Activated naive CD8-positive, alpha-beta T cell treated with anti-CD3 and anti-CD28 coated beads, Interleukin-2, amount 10 ng/mL, durations not matched to agents 7 days and 5 days (primary cell): ENCODE results near the gene PROP1. TPM values are rescaled to one million over a fixed set of nuclear protein-coding genes. Genes with fewer than 3 reads are reported as not detected.
A peak's percentile ranks its signal among the peaks of the same experiment; 100 is the strongest.
"Not testable (repeated sequence)": the region's sequence is repeated elsewhere in the genome, so short reads cannot be mapped to it uniquely, and the experiment has no call there.

Experiments used
- ATAC-seq: fragments of 150-1000 bp; cut with Tn5 transposase; one replicate; pipeline ENCODE4 v1.10.0; 2021; ENCODE audit warnings: low read depth, moderate library complexity
- POLR2A ChIA-PET: fragments of 350-600 bp; sonication (Branson Sonifier 250); formaldehyde crosslinking; loops from one replicate; lab custom pipeline; 2021; ENCODE audit warnings: antibody characterized with exemption; lab: Charles Lee
- DNase-seq: peaks from one replicate; pipeline ENCODE4 v3.0.0; 2021
- H3K27ac Mint-ChIP-seq: one replicate; pipeline ENCODE4 v1.8.0; 2022; ENCODE audit warnings: mild to moderate bottlenecking, mixed read lengths
- H3K27me3 Mint-ChIP-seq: one replicate; pipeline ENCODE4 v1.8.0; 2022; ENCODE audit warnings: mild to moderate bottlenecking, moderate library complexity, mixed read lengths
- H3K36me3 Mint-ChIP-seq: one replicate; pipeline ENCODE4 v1.8.0; 2021; ENCODE audit warnings: mild to moderate bottlenecking, mixed read lengths
- H3K4me1 Mint-ChIP-seq: one replicate; pipeline ENCODE4 v1.8.0; 2021; ENCODE audit warnings: mixed read lengths
- H3K4me3 Mint-ChIP-seq: one replicate; pipeline ENCODE4 v1.8.0; 2022; ENCODE audit warnings: mild to moderate bottlenecking, moderate library complexity, mixed read lengths
- H3K9me3 Mint-ChIP-seq: one replicate; pipeline ENCODE4 v1.8.0; 2021; ENCODE audit warnings: mixed read lengths
- total RNA-seq, 2 experiments: library from RNA; stranded (reverse); gene quantifications; one replicate each; pipeline ENCODE4 v1.2.3, GENCODE V29; 2021

Gene PROP1
- total RNA-seq, 2 experiments from 2014 or later = not detected

DNA sequence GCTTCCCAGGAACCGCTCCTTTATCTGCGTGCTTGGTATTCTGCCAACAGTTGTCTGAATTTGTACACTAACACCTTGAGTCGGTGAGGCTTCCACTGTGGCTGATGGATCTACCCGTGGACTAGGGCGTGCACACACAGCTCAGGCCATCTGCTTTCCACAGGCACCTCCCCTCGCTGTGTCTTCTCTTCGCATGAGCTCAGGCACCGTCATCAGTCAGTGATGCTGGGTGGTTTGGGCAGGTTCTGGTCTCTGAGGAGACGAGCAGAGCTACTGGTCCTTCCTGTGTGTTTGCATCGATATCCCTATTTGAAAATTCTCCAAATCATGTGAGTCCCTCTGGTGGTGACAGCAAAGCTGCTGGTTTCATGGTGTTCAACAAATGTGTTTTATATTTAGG, 48.1 kb downstream of the PROP1 start:
- H3K27me3 Mint-ChIP-seq, POLR2A ChIA-PET, DNase-seq, H3K36me3 Mint-ChIP-seq, H3K4me3 Mint-ChIP-seq, ATAC-seq, H3K27ac Mint-ChIP-seq, H3K4me1 Mint-ChIP-seq, H3K9me3 Mint-ChIP-seq: not testable (repeated sequence)

DNA sequence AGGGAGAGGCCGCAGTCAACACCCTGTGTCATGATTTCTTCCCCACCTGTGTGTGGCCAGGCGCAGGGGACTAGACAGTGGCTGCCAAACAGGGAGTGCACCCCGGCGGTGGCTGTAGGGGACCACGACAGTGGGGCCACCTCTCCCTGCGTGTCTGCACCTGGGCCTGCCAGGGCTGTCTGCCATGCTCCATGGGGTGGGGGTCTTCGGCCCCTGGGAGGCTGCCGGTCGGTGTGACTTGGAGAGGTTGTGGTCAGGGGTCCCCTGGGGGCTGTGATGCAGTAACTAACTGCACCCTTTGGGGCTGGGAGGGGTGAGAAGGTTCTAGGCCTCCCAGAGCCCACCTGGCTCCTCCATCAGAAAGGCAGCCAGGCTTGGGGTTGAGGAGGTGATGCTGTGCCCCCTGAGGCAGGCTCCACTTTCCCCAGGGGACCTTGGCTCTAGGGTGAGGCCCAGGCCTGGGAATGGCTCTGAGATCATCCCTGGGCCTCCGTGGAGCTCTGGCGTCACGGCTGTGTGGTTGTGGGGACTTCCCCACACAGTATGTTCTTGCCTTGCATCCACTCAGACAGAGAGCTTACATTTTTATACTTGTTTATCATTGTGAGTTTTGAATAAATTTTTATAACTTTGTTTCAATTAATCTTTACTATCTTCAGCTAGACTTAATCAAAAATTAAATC, 50.3 kb downstream of the PROP1 start:
- peak overlapping the region; percentile 58 for H3K4me3 Mint-ChIP-seq
- H3K27me3 Mint-ChIP-seq, H3K4me1 Mint-ChIP-seq, POLR2A ChIA-PET, H3K36me3 Mint-ChIP-seq, H3K9me3 Mint-ChIP-seq: not testable (repeated sequence)
- ATAC-seq (peak; percentile 40), DNase-seq (peak; percentile 48)
- H3K27ac Mint-ChIP-seq = peak overlapping the region; percentile 87

DNA sequence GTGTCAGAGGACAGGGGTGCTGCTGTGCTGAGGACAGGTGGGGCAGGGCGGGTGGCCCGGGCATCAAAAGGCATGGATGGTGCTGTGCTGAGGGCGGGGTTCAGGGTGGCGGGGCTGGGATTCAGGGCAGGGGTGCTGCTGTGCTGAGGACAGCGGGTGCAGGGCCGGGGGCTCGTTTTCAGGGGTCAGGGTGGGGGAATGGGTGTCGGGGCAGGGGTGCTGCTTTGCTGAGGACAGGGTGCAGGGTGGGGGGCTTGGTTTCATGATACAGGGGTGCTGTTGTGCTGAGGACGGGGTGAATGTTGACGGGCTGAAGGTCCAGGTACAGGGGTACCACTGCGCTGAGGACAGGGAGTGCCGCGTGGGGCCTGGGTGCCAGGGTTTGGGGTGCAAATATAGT, 50.9 kb downstream of the PROP1 start:
- H3K36me3 Mint-ChIP-seq, H3K9me3 Mint-ChIP-seq, POLR2A ChIA-PET, DNase-seq, H3K4me1 Mint-ChIP-seq, ATAC-seq, H3K27me3 Mint-ChIP-seq: not testable (repeated sequence)
- peak overlapping the region; percentile 87 for H3K27ac Mint-ChIP-seq
- peak overlapping the region; percentile 58 for H3K4me3 Mint-ChIP-seq

DNA sequence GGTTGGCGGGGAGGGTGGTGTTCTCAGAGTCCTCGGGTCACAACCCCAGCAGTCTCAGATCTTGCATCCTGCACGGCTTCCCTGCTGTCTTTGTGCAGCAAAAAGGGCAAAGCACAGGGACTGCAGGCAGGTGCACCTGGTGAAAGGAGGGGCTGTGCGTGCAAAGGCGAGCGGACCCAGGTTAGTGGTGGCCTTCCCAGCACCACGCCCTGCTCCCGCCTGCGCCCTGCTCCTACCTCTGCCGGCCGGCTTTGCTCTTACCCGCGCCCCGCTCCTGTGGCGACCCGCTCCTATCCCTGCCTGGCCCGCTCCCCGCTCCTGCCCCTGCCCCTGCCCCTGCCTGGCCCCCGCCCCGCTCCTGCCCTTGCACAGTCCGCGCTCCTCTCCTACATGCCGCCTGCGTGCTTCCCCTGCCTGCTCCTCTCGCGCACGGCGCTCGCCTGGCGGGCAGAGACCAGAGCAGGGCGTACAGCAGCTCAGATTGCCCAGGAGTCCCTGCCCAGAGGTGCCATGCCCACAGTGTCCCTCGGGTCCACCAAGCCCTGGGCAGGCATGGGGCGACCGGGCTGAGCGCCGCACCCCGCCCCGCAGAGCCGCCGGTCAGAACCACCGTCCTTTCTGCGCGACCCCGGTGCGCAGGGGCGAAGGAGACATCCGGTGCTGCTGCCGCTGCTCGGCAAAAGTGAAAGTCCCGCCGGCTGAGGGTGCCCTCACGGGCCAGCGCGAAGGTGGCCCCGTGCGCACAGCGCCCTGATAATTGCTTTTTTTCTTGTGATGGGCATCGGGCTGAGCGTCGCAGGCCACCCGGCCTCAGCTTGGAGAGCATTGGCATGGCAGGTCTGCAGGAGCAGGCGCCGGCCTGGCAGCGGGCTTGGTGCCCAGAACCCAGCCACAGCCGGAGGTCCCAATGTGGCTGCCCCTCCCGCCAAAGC, 52.0 kb downstream of the PROP1 start:
- H3K27ac Mint-ChIP-seq = peak overlapping the region; percentile 79
- H3K36me3 Mint-ChIP-seq, H3K9me3 Mint-ChIP-seq, POLR2A ChIA-PET, H3K4me1 Mint-ChIP-seq, H3K27me3 Mint-ChIP-seq: not testable (repeated sequence)
- DNase-seq (peak; percentile 75), ATAC-seq (peak; percentile 85)
- peak overlapping the region; percentile 80 for H3K4me3 Mint-ChIP-seq

DNA sequence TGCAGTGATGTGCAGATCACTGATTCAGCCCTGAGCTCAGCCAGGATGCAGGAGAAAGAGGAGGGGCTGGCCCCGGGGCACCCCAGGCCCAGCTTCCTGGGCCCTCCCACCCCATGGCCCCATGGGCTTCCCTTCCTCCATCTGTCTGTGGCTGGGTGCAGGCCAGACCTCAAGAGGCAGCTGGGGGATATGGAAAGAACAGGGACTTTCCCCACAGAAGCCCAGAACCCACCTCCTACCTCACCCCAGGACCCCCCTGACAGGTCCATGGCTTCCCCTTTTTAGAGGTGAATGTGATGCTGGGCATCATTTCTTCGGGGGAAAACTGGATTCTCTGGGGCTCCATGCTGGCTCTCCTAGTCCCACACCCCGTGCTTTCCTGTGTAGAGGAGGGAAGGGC, 53.1 kb downstream of the PROP1 start:
- DNase-seq, H3K36me3 Mint-ChIP-seq, H3K4me1 Mint-ChIP-seq, POLR2A ChIA-PET, H3K27me3 Mint-ChIP-seq, H3K4me3 Mint-ChIP-seq, H3K9me3 Mint-ChIP-seq, ATAC-seq, H3K27ac Mint-ChIP-seq: not testable (repeated sequence)

Other genes starting within 250 kb of the PROP1 start
- 10 to 100 TPM; 41.7 to 42.0 TPM for gene FAM153A, start 213.3 kb downstream of the PROP1 start, total RNA-seq
- gene N4BP3, start 117.3 kb upstream of the PROP1 start, total RNA-seq = 1 to 10 TPM; 5.3 to 5.4 TPM
- 10 to 100 TPM; 11.4 to 12.5 TPM for gene RMND5B, start 134.8 kb upstream of the PROP1 start, total RNA-seq
- gene NHP2, start 157.6 kb upstream of the PROP1 start, total RNA-seq = 100 to 1,000 TPM; 113 to 124 TPM
- gene GMCL2, start 191.1 kb upstream of the PROP1 start, total RNA-seq = not detected
- 100 to 1,000 TPM; 183 to 198 TPM for gene HNRNPAB, start 208.3 kb upstream of the PROP1 start, total RNA-seq
- 100 to 1,000 TPM; 158 to 165 TPM for gene PHYKPL, start 236.6 kb upstream of the PROP1 start, total RNA-seq